Ascending aorta (tissue), 2 donors: ENCODE data around the gene MRPS25. TPM values are rescaled to one million over a fixed set of nuclear protein-coding genes. Genes with fewer than 3 reads are reported as not detected.

Experiments used
- DNase-seq, 2 donors: peaks; one replicate each; pipeline ENCODE4 v3.0.0-alpha.2; 2019; ENCODE audit warnings: low spot score in 2 of 2
- H3K27ac ChIP-seq, 2 donors: fragments of 200-600 bp; sonication (generic); one replicate each; pipeline ENCODE4 v1.5.1; 2016 to 2017; ENCODE audit warnings: mild to moderate bottlenecking in 1 of 2
- H3K27me3 ChIP-seq: fragments of 200-600 bp; sonication (generic); one replicate; pipeline ENCODE4 v1.5.1; 2017
- H3K36me3 ChIP-seq, 2 donors: fragments of 200-600 bp; sonication (generic); one replicate each; pipeline ENCODE4 v1.5.1; 2016
- H3K4me1 ChIP-seq, 2 donors: fragments of 200-600 bp; sonication (generic); one replicate each; pipeline ENCODE4 v1.5.1; 2016 to 2017; ENCODE audit warnings: mild to moderate bottlenecking in 1 of 2
- H3K4me3 ChIP-seq, 2 donors: fragments of 200-600 bp; sonication (generic); one replicate each; pipeline ENCODE4 v1.5.1; 2016 to 2017; ENCODE audit warnings: mild to moderate bottlenecking in 1 of 2
- H3K9me3 ChIP-seq, 2 donors: fragments of 200-600 bp; sonication (generic); one replicate each; pipeline ENCODE4 v1.5.1; 2016
- intact Hi-C: fragments of 100-400 bp; cut with DNase I; formaldehyde crosslinking; loops from one replicate; pipeline ENCODE4 v1.15.1; 2023
- total RNA-seq: library from RNA; depleted of rRNA; stranded (reverse); fragments of >200 nt; gene quantifications from one replicate; pipeline ENCODE4 v1.1.0, GENCODE V29; 2016
- TF ChIP-seq, protein P1 (sequence below), 3 experiments: fragments of 200-600 bp in 2 of 3; fragments of 450-650 bp in 1 of 3; sonication (generic) in 2 of 3; IDR thresholded peaks; one replicate each; pipeline ENCODE4 v1.5.1; 2016 to 2019; ENCODE audit warnings: antibody characterized with exemption in 3 of 3, mild to moderate bottlenecking in 1 of 3, moderate library complexity in 1 of 3

Gene MRPS25
- total RNA-seq, 1 donor from 2014 or later: 8.1 TPM

DNA sequence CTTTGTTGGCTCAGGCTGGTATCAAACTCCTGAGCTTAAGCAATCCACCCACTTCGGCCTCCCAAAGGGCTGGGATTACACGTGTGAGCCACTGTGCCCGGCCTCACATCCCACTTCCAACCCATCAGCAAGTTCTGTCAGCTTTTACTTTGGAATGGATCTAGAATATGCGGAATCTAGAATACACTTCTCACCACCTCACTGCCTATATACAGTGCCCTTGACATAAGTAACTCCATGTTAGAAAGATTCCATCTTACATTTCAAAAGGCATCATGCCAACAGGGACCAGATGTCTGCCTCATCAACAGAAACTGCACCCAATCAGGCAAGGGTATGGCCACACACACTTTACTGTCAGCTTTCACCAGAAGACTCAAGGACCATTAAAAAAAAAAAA is 43.8 kb upstream of the MRPS25 start:
- intact Hi-C loops: loop anchor here (10.0 kb wide), 1 partner anchor 266 kb away; no protein-coding TSS in a partner anchor

DNA sequence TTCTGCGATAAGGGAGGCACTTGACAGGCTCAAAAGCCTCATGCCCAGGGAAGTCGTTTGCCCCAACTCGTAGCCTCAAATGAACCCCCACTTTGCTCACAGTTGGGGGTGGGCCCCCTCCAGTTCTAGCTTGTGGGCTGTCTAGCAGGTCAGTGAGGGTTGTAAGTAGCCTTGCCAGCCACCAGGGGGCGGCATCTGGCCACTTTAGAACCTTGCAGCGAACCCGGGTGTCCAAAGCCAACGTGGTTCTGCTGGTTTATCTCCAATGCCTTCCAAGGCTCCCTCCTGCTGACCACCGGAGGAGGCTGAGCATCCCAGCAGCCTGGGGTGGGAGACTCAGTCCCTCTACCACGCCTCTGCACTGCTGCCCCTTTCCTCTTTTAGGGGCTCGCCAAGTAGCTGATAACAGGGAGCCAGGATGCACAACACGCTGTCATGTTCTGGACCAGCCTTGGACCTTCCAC is 43.0 kb upstream of the MRPS25 start:
- intact Hi-C loops: loop anchor here (10.0 kb wide), 1 partner anchor 267 kb away; no protein-coding TSS in a partner anchor
- H3K27ac ChIP-seq: no peak overlapping the region
- DNase-seq: peak in 1 of 2 donors; percentile 75

More for the DNA sequence above, 43.8 kb upstream of the MRPS25 start:
- no peak overlapping the region for H3K4me3 ChIP-seq
- no peak for DNase-seq
- H3K36me3 ChIP-seq: no peaks in the 10 kb centered on the region
- H3K27ac ChIP-seq: no peak overlapping the region
- H3K27me3 ChIP-seq: no peaks in the 10 kb centered on the region
- H3K9me3 ChIP-seq: no peaks in the 10 kb centered on the region
- no peaks in the 10 kb centered on the region for H3K4me1 ChIP-seq
- TF ChIP-seq, protein P1, sequence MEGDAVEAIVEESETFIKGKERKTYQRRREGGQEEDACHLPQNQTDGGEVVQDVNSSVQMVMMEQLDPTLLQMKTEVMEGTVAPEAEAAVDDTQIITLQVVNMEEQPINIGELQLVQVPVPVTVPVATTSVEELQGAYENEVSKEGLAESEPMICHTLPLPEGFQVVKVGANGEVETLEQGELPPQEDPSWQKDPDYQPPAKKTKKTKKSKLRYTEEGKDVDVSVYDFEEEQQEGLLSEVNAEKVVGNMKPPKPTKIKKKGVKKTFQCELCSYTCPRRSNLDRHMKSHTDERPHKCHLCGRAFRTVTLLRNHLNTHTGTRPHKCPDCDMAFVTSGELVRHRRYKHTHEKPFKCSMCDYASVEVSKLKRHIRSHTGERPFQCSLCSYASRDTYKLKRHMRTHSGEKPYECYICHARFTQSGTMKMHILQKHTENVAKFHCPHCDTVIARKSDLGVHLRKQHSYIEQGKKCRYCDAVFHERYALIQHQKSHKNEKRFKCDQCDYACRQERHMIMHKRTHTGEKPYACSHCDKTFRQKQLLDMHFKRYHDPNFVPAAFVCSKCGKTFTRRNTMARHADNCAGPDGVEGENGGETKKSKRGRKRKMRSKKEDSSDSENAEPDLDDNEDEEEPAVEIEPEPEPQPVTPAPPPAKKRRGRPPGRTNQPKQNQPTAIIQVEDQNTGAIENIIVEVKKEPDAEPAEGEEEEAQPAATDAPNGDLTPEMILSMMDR (IDR thresholded peaks at IDR 0.05): no peak

DNA sequence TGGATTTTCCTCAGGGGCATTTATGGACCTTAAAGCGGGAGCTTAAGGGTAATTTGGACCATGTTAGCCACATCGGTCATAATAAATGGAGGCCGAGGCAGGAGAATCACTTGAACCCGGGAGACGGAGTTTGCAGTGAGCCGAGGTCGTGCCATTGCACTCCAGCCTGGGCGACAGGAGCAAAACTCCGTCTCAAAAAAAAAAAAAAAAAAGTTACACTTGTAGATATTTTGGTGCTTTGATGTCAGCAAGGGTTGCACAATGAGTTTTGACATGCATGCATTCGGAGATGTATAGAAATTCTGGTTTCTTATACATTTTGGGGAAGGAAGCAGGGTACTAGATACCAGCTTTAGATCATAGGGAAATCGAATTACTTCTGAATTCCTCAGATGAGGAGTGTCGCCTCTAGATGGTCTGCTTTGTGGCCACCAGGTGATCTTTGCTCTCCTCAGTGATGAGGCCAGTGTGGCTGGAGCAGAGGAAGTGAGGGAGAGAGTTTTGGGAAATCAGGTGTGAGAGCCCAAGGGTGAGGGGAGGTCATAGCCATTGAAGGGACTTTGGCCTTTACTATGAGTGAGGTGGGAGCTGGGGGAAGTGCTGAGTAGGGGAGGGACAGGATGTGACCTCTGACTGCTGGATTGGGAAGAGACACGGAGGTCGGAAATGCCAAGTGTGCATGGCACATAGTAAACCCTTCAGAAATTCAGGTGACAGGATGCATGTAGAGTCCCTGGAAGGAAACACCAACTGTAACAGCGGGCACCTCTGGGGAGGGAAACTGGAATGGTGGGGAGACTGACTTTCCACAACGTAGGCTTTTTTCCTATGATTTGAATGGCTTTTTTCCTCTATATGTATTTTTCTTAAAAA is 42.2 kb upstream of the MRPS25 start:
- H3K4me3 ChIP-seq: no peak overlapping the region
- H3K4me1 ChIP-seq: peaks cover 0 to 4% of the 10 kb centered on the region in 2 donors
- no peak overlapping the region for H3K27ac ChIP-seq
- no peak for DNase-seq
- TF ChIP-seq, protein P1 (IDR thresholded peaks at IDR 0.05): no peak
- no peaks in the 10 kb centered on the region for H3K27me3 ChIP-seq
- H3K36me3 ChIP-seq: no peaks in the 10 kb centered on the region
- no peaks in the 10 kb centered on the region for H3K9me3 ChIP-seq
- intact Hi-C loops: loop anchor here (10.0 kb wide), 1 partner anchor 267 kb away; no protein-coding TSS in a partner anchor

More for the DNA sequence above, 43.0 kb upstream of the MRPS25 start:
- no peaks in the 10 kb centered on the region for H3K4me1 ChIP-seq
- no peak overlapping the region for H3K4me3 ChIP-seq
- no peaks in the 10 kb centered on the region for H3K36me3 ChIP-seq
- H3K27me3 ChIP-seq: no peaks in the 10 kb centered on the region
- no peaks in the 10 kb centered on the region for H3K9me3 ChIP-seq
- TF ChIP-seq, protein P1 (IDR thresholded peaks at IDR 0.05): peak; percentile 71 to 93 (median 87)

DNA sequence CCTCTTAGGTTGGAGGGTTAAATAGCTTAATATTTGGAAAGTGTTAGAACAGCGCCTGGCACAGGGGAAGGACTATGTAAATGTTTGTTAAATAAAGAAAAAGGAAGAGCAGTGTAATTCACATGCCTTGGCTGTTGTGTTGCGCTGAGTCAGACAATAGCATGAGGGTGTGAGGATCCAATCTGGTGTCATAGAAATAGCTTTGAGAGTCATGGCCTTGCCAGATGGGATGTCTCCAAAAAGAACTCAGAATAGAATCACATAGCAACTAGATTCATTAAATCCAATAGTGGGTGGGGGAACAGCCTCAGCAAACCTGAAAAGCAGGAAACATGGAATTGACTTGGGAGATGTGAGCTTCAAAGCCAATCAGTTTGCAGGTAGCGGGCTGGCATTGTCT is 37.7 kb upstream of the MRPS25 start:
- peak overlapping the region; percentile 67 to 72 for H3K27ac ChIP-seq
- peaks cover 0 to 22% of the 10 kb centered on the region in 2 donors for H3K4me1 ChIP-seq
- intact Hi-C loops: loop anchor here (10.0 kb wide), 1 partner anchor 272 kb away; no protein-coding TSS in a partner anchor
- no peak for DNase-seq
- no peaks in the 10 kb centered on the region for H3K36me3 ChIP-seq
- H3K4me3 ChIP-seq: no peak overlapping the region
- no peaks in the 10 kb centered on the region for H3K9me3 ChIP-seq
- TF ChIP-seq, protein P1 (IDR thresholded peaks at IDR 0.05): no peak
- H3K27me3 ChIP-seq: no peaks in the 10 kb centered on the region

DNA sequence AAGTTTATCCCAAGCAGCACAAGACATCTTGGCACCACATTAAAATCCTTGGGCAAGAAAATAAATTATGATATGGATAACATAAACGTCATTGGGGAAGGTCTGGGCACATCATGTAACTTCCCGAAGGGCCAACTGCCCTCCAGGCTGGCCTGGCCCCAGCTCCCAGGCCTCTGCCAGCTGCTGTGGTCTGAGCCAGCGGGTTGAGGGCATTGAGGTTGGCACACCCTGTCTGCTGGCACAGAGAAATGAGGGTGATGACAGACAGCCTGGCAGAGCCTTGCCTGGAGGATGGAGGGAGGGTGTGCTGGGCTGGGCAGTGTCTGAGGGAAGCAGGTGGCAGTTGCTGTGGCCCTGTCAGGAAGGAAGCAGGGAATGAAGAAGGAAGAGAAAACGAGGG is 37.1 kb upstream of the MRPS25 start:
- intact Hi-C loops: loop anchor here (10.0 kb wide), 1 partner anchor 273 kb away; no protein-coding TSS in a partner anchor
- Histone ChIP-seq H3K4me1 (peaks cover 0 to 28% of the 10 kb centered on the region in 2 donors), H3K27ac (peak overlapping the region; percentile 67 to 72), H3K9me3 (no peaks in the 10 kb centered on the region), H3K4me3 (no peak overlapping the region), H3K27me3 (no peaks in the 10 kb centered on the region), H3K36me3 (no peaks in the 10 kb centered on the region)
- peak; percentile 57 to 91 for DNase-seq
- TF ChIP-seq, protein P1 (IDR thresholded peaks at IDR 0.05): no peak
